HepG2 (cell line): ENCODE measurements around the gene PADI1. TPM values are rescaled to one million over a fixed set of nuclear protein-coding genes. Genes with fewer than 3 reads are reported as not detected.

Source experiments
- ATAC-seq: fragments of 200-7000 bp; cut with Tn5 transposase; 3 replicates; pipeline ENCODE4 v1.9.1; 2020; ENCODE audit warnings: mild to moderate bottlenecking, moderate library complexity
- BruUV-seq: library from RNA; stranded (reverse); fragments of 400-500 nt; replicated peaks from 2 replicates; lab custom pipeline; 2021; lab: Mats Ljungman, UMichigan
- CTCF ChIA-PET: fragments of 300-600 bp; formaldehyde crosslinking; extraction: SDS; loops from one replicate; lab custom pipeline; 2021; ENCODE audit warnings: low total read pairs, inconsistent platforms, low intra/inter-chr PET ratio; lab: Yijun Ruan, JAX
- POLR2A ChIA-PET: fragments of 350-600 bp; sonication (Branson Sonifier 250); formaldehyde crosslinking; loops from one replicate; lab custom pipeline; 2020; ENCODE audit warnings: antibody characterized with exemption, inconsistent platforms; lab: Yijun Ruan, JAX
- DNase-seq: peaks from one replicate; pipeline ENCODE4 v3.0.0-alpha.2; 2015; ENCODE audit warnings: low spot score
- FAIRE-seq: peaks from 3 replicates; lab custom pipeline; 2011; peaks lifted over from hg19 to GRCh38; lab: Jason Lieb, UNC
- H2AFZ ChIP-seq: one replicate; pipeline ENCODE4 v1.6.1; 2011; ENCODE audit warnings: low read length, inconsistent platforms
- H3K27ac ChIP-seq: fragments of 300-600 bp; 3 replicates; pipeline ENCODE4 v1.8.0; 2011; ENCODE audit warnings: mixed run types, mild to moderate bottlenecking, mixed read lengths, low read length, inconsistent platforms; ENCODE audit not compliant: insufficient read depth; ENCODE audit errors: extremely low read length
- H3K27me3 ChIP-seq, 2 experiments: fragments of 200-600 bp in 1 of 2; 2 replicates in 1 of 2; 3 replicates in 1 of 2; pipeline versions ENCODE4 v1.6.0 to v1.8.0; 2011; ENCODE audit warnings: low read length in 2 of 2, mild to moderate bottlenecking in 2 of 2, moderate library complexity in 2 of 2, inconsistent platforms in 1 of 2; ENCODE audit not compliant: insufficient read depth in 2 of 2, control insufficient read depth in 1 of 2
- H3K36me3 ChIP-seq, 2 experiments: fragments of 200-600 bp in 1 of 2; replicated peaks in 1 of 2; 2 replicates in 1 of 2; 3 replicates in 1 of 2; pipeline versions ENCODE4 v1.5.1 to v1.8.0; 2011; ENCODE audit warnings: low read length in 2 of 2, inconsistent platforms in 1 of 2; ENCODE audit not compliant: insufficient read depth in 2 of 2, control insufficient read depth in 1 of 2
- H3K4me1 ChIP-seq: 2 replicates; pipeline ENCODE4 v1.5.1; 2012; ENCODE audit warnings: low read length, inconsistent platforms; ENCODE audit not compliant: insufficient read depth
- H3K4me2 ChIP-seq: 2 replicates; pipeline ENCODE4 v1.6.0; 2011; ENCODE audit warnings: low read depth, low read length, inconsistent platforms
- H3K4me3 ChIP-seq, 3 experiments: fragments of 200-600 bp in 1 of 3; sonication (generic), shearing (Covaris generic) in 1 of 3; replicated peaks in 1 of 3; 2 replicates each; pipeline ENCODE4 v1.5.1; 2011 to 2016; ENCODE audit warnings: low read length in 3 of 3, inconsistent platforms in 2 of 3, low read depth in 2 of 3, mild to moderate bottlenecking in 2 of 3, control low read depth in 1 of 3, mixed read lengths in 1 of 3; ENCODE audit not compliant: insufficient read depth in 1 of 3
- H3K79me2 ChIP-seq: one replicate; pipeline ENCODE4 v1.6.1; 2011; ENCODE audit warnings: low read length, inconsistent platforms; ENCODE audit not compliant: insufficient read depth
- H3K9ac ChIP-seq: 2 replicates; pipeline ENCODE4 v1.6.0; 2011; ENCODE audit warnings: mild to moderate bottlenecking, low read depth, low read length, inconsistent platforms; ENCODE audit not compliant: insufficient read depth
- H3K9me3 ChIP-seq: 2 replicates; pipeline ENCODE4 v1.5.1; 2012; ENCODE audit warnings: mild to moderate bottlenecking, low read length
- H4K20me1 ChIP-seq: 2 replicates; pipeline ENCODE4 v1.6.0; 2011; ENCODE audit warnings: inconsistent platforms, mild to moderate bottlenecking, low read length, moderate library complexity; ENCODE audit not compliant: insufficient read depth
- ATF7 ChIP-seq, 2 experiments: fragments of 450-650 bp in 1 of 2; sonication (generic) in 1 of 2; formaldehyde crosslinking in 1 of 2; IDR thresholded peaks; 2 replicates each; pipeline versions ENCODE4 v1.4.0 to v1.6.1; 2016 to 2020; ENCODE audit warnings: antibody characterized with exemption in 1 of 2, mild to moderate bottlenecking in 1 of 2, missing genetic modification reagents in 1 of 2
- CEBPB ChIP-seq: IDR thresholded peaks from 2 replicates; pipeline ENCODE4 v1.6.1; 2011; ENCODE audit warnings: low read depth, low read length, improper control_type of control experiment, borderline replicate concordance
- ELF4 ChIP-seq: sonication (generic); formaldehyde crosslinking; IDR thresholded peaks from 2 replicates; pipeline ENCODE4 v1.5.0; 2020; ENCODE audit warnings: missing genetic modification reagents, mild to moderate bottlenecking, moderate library complexity, borderline replicate concordance
- HIC2 ChIP-seq: sonication (generic); formaldehyde crosslinking; IDR thresholded peaks from 2 replicates; pipeline ENCODE4 v1.9.0; 2022; ENCODE audit warnings: low read depth, missing genetic modification reagents
- HOXA7 ChIP-seq: sonication (generic); formaldehyde crosslinking; IDR thresholded peaks from 2 replicates; pipeline ENCODE4 v1.8.1; 2022; ENCODE audit warnings: mild to moderate bottlenecking, missing genetic modification reagents, moderate library complexity
- MED8 ChIP-seq: sonication (generic); formaldehyde crosslinking; IDR thresholded peaks from 2 replicates; pipeline ENCODE4 v1.8.1; 2023; ENCODE audit warnings: mild to moderate bottlenecking, missing genetic modification reagents; ENCODE audit not compliant: insufficient replicate concordance
- PHF21A ChIP-seq: sonication (generic); formaldehyde crosslinking; IDR thresholded peaks from 2 replicates; pipeline ENCODE4 v1.5.0; 2020; ENCODE audit warnings: mild to moderate bottlenecking, missing genetic modification reagents
- RBM22 ChIP-seq: fragments of 200-400 bp; formaldehyde crosslinking; optimal IDR thresholded peaks from 2 replicates; pipeline ENCODE3; 2017; ENCODE audit warnings: mild to moderate bottlenecking, low read length, moderate library complexity
- REPIN1 ChIP-seq: sonication (generic); formaldehyde crosslinking; IDR thresholded peaks from 2 replicates; pipeline ENCODE4 v1.8.0; 2022; ENCODE audit warnings: missing genetic modification reagents, low read depth, mild to moderate bottlenecking, borderline replicate concordance
- RFX1 ChIP-seq: fragments of 450-650 bp; IDR thresholded peaks from 2 replicates; pipeline ENCODE4 v1.6.1; 2017
- ZNF18 ChIP-seq: sonication (generic); formaldehyde crosslinking; IDR thresholded peaks from 2 replicates; pipeline ENCODE4 v1.8.0; 2022; ENCODE audit warnings: mild to moderate bottlenecking, missing genetic modification reagents; ENCODE audit not compliant: insufficient replicate concordance
- WGBS: methylation state at CpG from one replicate; pipeline ENCODE4 v1.1.6; 2017; ENCODE audit warnings: low lambda C conversion rate; 5-methylcytosine and 5-hydroxymethylcytosine counted together
- in situ Hi-C: cut with HindIII; loops from 2 replicates; pipeline ENCODE4 v1.10.0; 2017; ENCODE audit warnings: low pct_unique_long_range_greater_than_20kb; ENCODE audit not compliant: extremely low pct_ligation_motif_present
- intact Hi-C: fragments of 100-400 bp; cut with micrococcal nuclease; formaldehyde crosslinking; loops from one replicate; pipeline ENCODE4 v1.10.0; 2022; ENCODE audit not compliant: unreplicated experiment
- polyA plus RNA-seq, 8 experiments: library from polyadenylated mRNA; depleted of rRNA in 3 of 8; stranded (reverse) in 7 of 8; unstranded in 1 of 8; fragments of >200 nt; fragmentation: Illumina TruSeq in 4 of 8; extraction: Trizol in 4 of 8; gene quantifications; 2 replicates each; pipeline versions ENCODE4 v1.2.1 to v1.2.3, GENCODE V29; 2011 to 2016; ENCODE audit warnings: low read depth in 4 of 8, missing spikeins in 1 of 8, mixed read lengths in 1 of 8; ENCODE audit not compliant: insufficient read depth in 1 of 8
- total RNA-seq, 5 experiments: library from RNA; depleted of rRNA; stranded (reverse); fragments of >200 nt; fragmentation: Illumina TruSeq; extraction: Trizol; gene quantifications; 2 replicates each; pipeline ENCODE4 v1.2.3, GENCODE V29; 2016; ENCODE audit warnings: low read depth in 1 of 5
- TF ChIP-seq, protein P1 (sequence below): IDR thresholded peaks from 2 replicates; pipeline ENCODE4 v1.6.1; 2012; ENCODE audit warnings: low read depth, low read length, improper control_type of control experiment

Gene PADI1
- total and polyA plus RNA-seq, 2 of the 13 experiments (the other 11 are each of a cell fraction or from before 2014, with no cell fraction given), result not detected

GRCh38 chr1:17191990-17192242 lies 13.0 kb upstream of the PADI1 start (continued):
- no peak for TF ChIP-seq HIC2 (CRISPR knock-in tag)
- TF ChIP-seq ELF4 (CRISPR knock-in tag), result no peak
- TF ChIP-seq REPIN1 (CRISPR knock-in tag), result no peak
- TF ChIP-seq HOXA7 (CRISPR knock-in tag), result no peak
- TF ChIP-seq PHF21A (CRISPR knock-in tag), result no peak

DNA sequence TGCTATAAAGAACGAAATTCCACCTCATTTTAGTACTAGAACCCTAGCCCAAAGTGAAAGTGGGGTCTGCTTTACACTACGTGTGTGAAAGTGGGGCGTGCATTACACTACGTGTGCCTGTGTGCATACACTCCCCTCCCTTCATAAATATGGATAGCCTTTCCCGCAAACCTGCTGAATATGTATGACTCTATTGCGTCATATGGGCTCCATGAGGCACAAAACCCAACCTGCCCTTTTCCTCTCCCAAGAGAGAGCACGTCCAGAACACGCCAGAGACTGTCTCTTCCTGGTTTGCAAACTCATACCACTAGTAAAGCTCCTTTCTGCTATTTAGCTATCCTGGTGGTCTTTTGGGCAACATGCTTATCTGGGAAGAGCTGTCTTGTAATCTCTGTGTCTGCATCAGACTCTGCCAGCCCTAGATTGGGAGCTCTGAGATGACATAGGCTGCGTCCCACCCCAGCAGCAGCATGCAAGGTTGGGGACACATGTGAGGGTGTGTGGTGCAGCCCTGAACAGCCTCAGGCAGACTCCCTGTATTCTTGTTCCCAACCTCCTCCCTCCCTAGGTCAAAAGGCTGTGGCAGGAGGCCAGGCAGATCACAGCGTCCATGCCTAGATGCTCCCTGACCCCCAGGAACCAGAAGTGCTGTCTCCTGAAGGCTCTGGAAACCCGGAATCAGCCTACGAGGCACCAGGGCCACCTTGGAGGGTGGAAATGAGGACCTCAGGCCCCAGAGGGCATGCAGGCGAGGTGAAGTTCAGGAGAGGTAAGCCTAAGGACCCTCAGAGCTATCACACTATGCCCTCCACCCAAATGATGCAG lies 12.3 kb upstream of the PADI1 start:
- no TSS peak for BruUV-seq
- Histone ChIP-seq H3K4me2 (no peak overlapping the region), H3K36me3 (no peaks in the 10 kb centered on the region), H3K79me2 (no peaks in the 10 kb centered on the region), H2AFZ (no peak overlapping the region), H3K27me3 (peaks cover 0 to 4% of the 10 kb centered on the region in 2 experiments; a peak in 1 of 5 replicates), H3K9ac (no peak overlapping the region), H3K27ac (no peak overlapping the region), H3K4me1 (no peaks in the 10 kb centered on the region), H3K9me3 (peaks cover 7% of the 10 kb centered on the region; the same call in 1 of the 2 replicates), H3K4me3 (no peak overlapping the region), H4K20me1 (no peaks in the 10 kb centered on the region)
- ChIA-PET CTCF (no interaction called here), POLR2A (no interaction called here)
- intact Hi-C loops, result no loop called here
- WGBS, result 17% methylated on average over 11 of the region's 13 CpGs
- no peak for ATAC-seq
- in situ Hi-C loops, result no loop called here
- no peak for FAIRE-seq
- TF ChIP-seq CEBPB, result peak; percentile 76
- no peak for TF ChIP-seq ZNF18 (CRISPR knock-in tag)
- no peak for TF ChIP-seq RBM22
- no peak for TF ChIP-seq RFX1
- TF ChIP-seq MED8 (CRISPR knock-in tag), result no peak
- TF ChIP-seq, protein P1, sequence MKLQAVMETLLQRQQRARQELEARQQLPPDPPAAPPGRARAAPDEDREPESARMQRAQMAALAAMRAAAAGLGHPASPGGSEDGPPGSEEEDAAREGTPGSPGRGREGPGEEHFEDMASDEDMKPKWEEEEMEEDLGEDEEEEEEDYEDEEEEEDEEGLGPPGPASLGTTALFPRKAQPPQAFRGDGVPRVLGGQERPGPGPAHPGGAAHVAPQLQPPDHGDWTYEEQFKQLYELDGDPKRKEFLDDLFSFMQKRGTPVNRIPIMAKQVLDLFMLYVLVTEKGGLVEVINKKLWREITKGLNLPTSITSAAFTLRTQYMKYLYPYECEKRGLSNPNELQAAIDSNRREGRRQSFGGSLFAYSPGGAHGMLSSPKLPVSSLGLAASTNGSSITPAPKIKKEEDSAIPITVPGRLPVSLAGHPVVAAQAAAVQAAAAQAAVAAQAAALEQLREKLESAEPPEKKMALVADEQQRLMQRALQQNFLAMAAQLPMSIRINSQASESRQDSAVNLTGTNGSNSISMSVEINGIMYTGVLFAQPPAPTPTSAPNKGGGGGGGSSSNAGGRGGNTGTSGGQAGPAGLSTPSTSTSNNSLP, result no peak
- TF ChIP-seq ATF7 (IDR thresholded peaks at IDR 0.05), result 0 out of 2 replicates have a peak, but pooled peaks have one; percentile 30
- no peak for TF ChIP-seq ATF7 (CRISPR knock-in tag; IDR thresholded peaks at IDR 0.05)
- no peak for DNase-seq
